ENCODE measurements around the gene SPRED2. TPM values are rescaled to one million over a fixed set of nuclear protein-coding genes. Genes with fewer than 3 reads are reported as not detected.

Gene SPRED2
- total RNA-seq, 1 donor from 2014 or later = 18.4 TPM

DNA sequence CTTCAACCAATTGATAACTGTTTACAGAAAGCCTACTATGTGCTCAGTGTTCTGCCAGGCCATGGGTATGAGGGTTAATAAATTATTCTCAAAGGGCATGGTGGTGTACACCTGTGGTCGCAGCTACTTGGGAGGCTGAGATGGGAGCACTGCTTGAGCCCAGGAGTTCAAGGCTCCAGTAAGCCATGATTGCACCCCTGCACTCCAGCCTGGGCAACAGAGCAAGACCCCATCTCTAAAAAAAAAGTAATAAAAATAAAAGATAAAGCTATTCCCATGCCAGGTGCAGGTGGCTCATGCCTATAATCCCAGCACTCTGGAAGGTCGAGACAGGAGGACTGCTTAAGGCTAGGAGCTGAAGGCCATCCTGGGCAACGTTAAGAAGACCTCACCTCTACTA, 8.0 kb downstream of the SPRED2 start:
- no peak for DNase-seq (ENCODE audit: extremely low spot score in 2 of 2)
- intact Hi-C loops (cut with DNase I) = no loop called here
- Histone ChIP-seq H3K27ac (no peak overlapping the region), H3K9me3 (no peaks in the 10 kb centered on the region), H3K27me3 (no peaks in the 10 kb centered on the region), H3K4me3 (no peak overlapping the region), H3K36me3 (no peaks in the 10 kb centered on the region), H3K4me1 (peaks cover 21% of the 10 kb centered on the region)
- TF ChIP-seq POLR2A (IDR thresholded peaks at IDR 0.05) (no peak), POLR2AphosphoS5 (IDR thresholded peaks at IDR 0.05; ENCODE audit: insufficient read depth in 1 of 2, low read depth in 1 of 2) (no peak)
- TF ChIP-seq, protein P1, sequence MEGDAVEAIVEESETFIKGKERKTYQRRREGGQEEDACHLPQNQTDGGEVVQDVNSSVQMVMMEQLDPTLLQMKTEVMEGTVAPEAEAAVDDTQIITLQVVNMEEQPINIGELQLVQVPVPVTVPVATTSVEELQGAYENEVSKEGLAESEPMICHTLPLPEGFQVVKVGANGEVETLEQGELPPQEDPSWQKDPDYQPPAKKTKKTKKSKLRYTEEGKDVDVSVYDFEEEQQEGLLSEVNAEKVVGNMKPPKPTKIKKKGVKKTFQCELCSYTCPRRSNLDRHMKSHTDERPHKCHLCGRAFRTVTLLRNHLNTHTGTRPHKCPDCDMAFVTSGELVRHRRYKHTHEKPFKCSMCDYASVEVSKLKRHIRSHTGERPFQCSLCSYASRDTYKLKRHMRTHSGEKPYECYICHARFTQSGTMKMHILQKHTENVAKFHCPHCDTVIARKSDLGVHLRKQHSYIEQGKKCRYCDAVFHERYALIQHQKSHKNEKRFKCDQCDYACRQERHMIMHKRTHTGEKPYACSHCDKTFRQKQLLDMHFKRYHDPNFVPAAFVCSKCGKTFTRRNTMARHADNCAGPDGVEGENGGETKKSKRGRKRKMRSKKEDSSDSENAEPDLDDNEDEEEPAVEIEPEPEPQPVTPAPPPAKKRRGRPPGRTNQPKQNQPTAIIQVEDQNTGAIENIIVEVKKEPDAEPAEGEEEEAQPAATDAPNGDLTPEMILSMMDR (IDR thresholded peaks at IDR 0.05) = no peak

GRCh38 chr2:65421432-65421748, 11.0 kb downstream of the SPRED2 start:
- Histone ChIP-seq H3K9me3 (no peaks in the 10 kb centered on the region), H3K4me1 (peaks cover 33% of the 10 kb centered on the region), H3K36me3 (no peaks in the 10 kb centered on the region), H3K27ac (no peak overlapping the region), H3K27me3 (no peaks in the 10 kb centered on the region), H3K4me3 (no peak overlapping the region)
- no peak for DNase-seq (ENCODE audit: extremely low spot score in 2 of 2)
- TF ChIP-seq POLR2A (IDR thresholded peaks at IDR 0.05) (no peak), POLR2AphosphoS5 (IDR thresholded peaks at IDR 0.05; ENCODE audit: insufficient read depth in 1 of 2, low read depth in 1 of 2) (no peak)
- TF ChIP-seq, protein P1 (IDR thresholded peaks at IDR 0.05) = no peak
- intact Hi-C loops (cut with DNase I) = no loop called here

DNA sequence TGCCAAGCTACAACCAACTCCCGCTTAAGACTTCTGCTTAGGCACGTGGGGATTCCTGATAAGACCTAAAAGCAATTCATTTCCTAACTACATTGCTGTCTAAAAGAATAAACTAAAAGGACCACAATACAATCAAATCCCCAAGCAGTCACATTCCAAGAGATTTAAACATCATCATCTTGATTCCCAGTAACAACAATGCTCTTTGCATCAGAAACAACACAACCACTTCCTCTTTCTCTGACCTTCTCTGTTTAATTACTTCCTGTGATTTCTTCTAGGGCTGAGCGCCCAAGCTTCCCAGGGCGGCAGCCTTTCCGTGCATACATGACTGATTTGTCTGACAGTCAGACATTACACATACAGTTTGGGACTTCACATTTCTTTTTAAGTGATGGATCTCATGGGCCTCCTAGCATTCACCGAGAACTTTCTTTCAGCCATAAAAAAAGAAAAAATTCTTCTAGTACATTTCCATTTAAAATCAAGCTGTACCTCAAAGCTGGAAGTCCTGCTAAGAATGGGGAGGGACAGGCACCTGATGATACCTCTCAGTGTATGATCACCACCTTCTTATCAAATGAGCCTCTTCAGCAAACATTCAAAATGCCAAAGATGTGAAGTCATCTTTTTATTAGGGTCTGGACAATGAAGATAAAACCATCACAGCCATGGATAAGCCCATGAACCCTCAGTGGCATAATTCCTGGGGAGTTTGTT, 11.5 kb downstream of the SPRED2 start:
- Histone ChIP-seq H3K4me3 (no peak overlapping the region), H3K9me3 (no peaks in the 10 kb centered on the region), H3K4me1 (peaks cover 38% of the 10 kb centered on the region), H3K27me3 (no peaks in the 10 kb centered on the region), H3K27ac (no peak overlapping the region), H3K36me3 (no peaks in the 10 kb centered on the region)
- intact Hi-C loops (cut with DNase I) = no loop called here
- no peak for DNase-seq (ENCODE audit: extremely low spot score in 2 of 2)
- TF ChIP-seq POLR2A (IDR thresholded peaks at IDR 0.05) (no peak), POLR2AphosphoS5 (IDR thresholded peaks at IDR 0.05; ENCODE audit: insufficient read depth in 1 of 2, low read depth in 1 of 2) (no peak)
- TF ChIP-seq, protein P1 (IDR thresholded peaks at IDR 0.05) = no peak

- no peak for DNase-seq (ENCODE audit: extremely low spot score in 2 of 2)
- intact Hi-C loops (cut with DNase I) = no loop called here
- TF ChIP-seq, protein P1 (IDR thresholded peaks at IDR 0.05) = no peak
- TF ChIP-seq POLR2A (IDR thresholded peaks at IDR 0.05) (no peak), POLR2AphosphoS5 (IDR thresholded peaks at IDR 0.05; ENCODE audit: insufficient read depth in 1 of 2, low read depth in 1 of 2) (no peak)
Measured at GRCh38 chr2:65417509-65418085, 14.8 kb downstream of the SPRED2 start.

DNA sequence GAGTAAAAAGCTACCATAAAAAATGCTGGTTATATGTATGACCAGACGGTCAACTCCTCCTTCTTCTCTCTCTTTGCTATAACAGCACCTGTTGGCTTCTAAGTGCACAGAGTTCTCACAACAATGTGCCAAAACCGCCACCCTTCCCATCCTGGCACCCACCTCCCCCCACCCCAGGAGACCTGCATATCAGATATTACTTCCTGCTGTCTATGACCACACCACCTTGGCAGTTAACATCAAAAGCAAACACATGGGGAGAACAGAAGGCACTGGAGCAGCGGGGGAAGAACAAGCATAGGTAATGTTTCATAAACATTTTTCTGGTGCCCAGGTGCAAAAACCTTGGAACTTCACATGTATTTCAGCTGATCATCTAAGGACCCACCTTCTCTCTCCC, 15.5 kb downstream of the SPRED2 start:
- H3K4me1 ChIP-seq = peaks cover 32% of the 10 kb centered on the region
- no peaks in the 10 kb centered on the region for H3K27me3 ChIP-seq
- intact Hi-C loops (cut with DNase I) = no loop called here
- H3K4me3 ChIP-seq = no peak overlapping the region
- no peak for DNase-seq (ENCODE audit: extremely low spot score in 2 of 2)
- H3K27ac ChIP-seq = no peak overlapping the region
- TF ChIP-seq POLR2AphosphoS5 (IDR thresholded peaks at IDR 0.05; ENCODE audit: insufficient read depth in 1 of 2, low read depth in 1 of 2) = no peak
- no peaks in the 10 kb centered on the region for H3K36me3 ChIP-seq
- no peaks in the 10 kb centered on the region for H3K9me3 ChIP-seq

More at GRCh38 chr2:65417509-65418085, 14.8 kb downstream of the SPRED2 start:
- Histone ChIP-seq H3K9me3 (no peaks in the 10 kb centered on the region), H3K27ac (no peak overlapping the region), H3K4me3 (no peak overlapping the region), H3K27me3 (no peaks in the 10 kb centered on the region), H3K4me1 (peaks cover 39% of the 10 kb centered on the region), H3K36me3 (no peaks in the 10 kb centered on the region)

Measured in vagina (tissue), 2 donors.